IMR-90 (cell line): Measurements from ENCODE around the gene GCDH. TPM values are rescaled to one million over a fixed set of nuclear protein-coding genes. Genes with fewer than 3 reads are reported as not detected.

ENCODE experiments used
- ATAC-seq: fragments of 200-7000 bp; cut with Tn5 transposase; 2 replicates; pipeline ENCODE4 v1.9.1; 2020; ENCODE audit warnings: low read depth, mild to moderate bottlenecking, moderate library complexity
- BruUV-seq: library from RNA; stranded (reverse); fragments of 400-500 nt; replicated peaks from 2 replicates; lab custom pipeline; 2021; lab: Mats Ljungman, UMichigan
- CTCF ChIA-PET: fragments of 300-600 bp; formaldehyde crosslinking; extraction: SDS; loops from one replicate; lab custom pipeline; 2021; ENCODE audit warnings: antibody characterized with exemption; lab: Yijun Ruan, JAX
- POLR2A ChIA-PET: fragments of 300-600 bp; sonication (Branson Sonifier 250); formaldehyde crosslinking; loops from one replicate; lab custom pipeline; 2022; ENCODE audit warnings: antibody characterized with exemption; ENCODE audit not compliant: unreplicated experiment; lab: Charles Lee
- DNase-seq: peaks from one replicate; pipeline ENCODE4 v3.0.0; 2013
- H2AFZ ChIP-seq: replicated peaks from 2 replicates; pipeline ENCODE3; 2013; ENCODE audit warnings: low read length, mild to moderate bottlenecking; ENCODE audit not compliant: poor library complexity
- H2AK5ac ChIP-seq: 2 replicates; pipeline ENCODE4 v1.6.1; 2013; ENCODE audit warnings: low read depth, low read length, inconsistent platforms
- H2AK9ac ChIP-seq: replicated peaks from 2 replicates; pipeline ENCODE3; 2013; ENCODE audit warnings: mild to moderate bottlenecking, low read depth, low read length, moderate library complexity; ENCODE audit not compliant: poor library complexity
- H2BK120ac ChIP-seq: 2 replicates; pipeline ENCODE4 v1.6.1; 2013; ENCODE audit warnings: low read depth, low read length, inconsistent platforms
- H2BK15ac ChIP-seq: 3 replicates; pipeline ENCODE4 v1.6.1; 2013; ENCODE audit warnings: low read depth, low read length, inconsistent platforms
- H2BK20ac ChIP-seq: 2 replicates; pipeline ENCODE4 v1.6.1; 2013; ENCODE audit warnings: low read depth, mild to moderate bottlenecking, inconsistent platforms, low read length, moderate library complexity
- H2BK5ac ChIP-seq: 2 replicates; pipeline ENCODE4 v1.6.1; 2013; ENCODE audit warnings: mild to moderate bottlenecking, low read depth, low read length, inconsistent platforms; ENCODE audit not compliant: poor library complexity, severe bottlenecking
- H3K14ac ChIP-seq: replicated peaks from 2 replicates; pipeline ENCODE4 v1.6.1; 2013; ENCODE audit warnings: low read depth, low read length, inconsistent platforms
- H3K18ac ChIP-seq: 2 replicates; pipeline ENCODE4 v1.6.1; 2013; ENCODE audit warnings: low read depth, low read length, control low read depth
- H3K23ac ChIP-seq: 2 replicates; pipeline ENCODE4 v1.6.1; 2013; ENCODE audit warnings: low read depth, low read length, inconsistent platforms
- H3K27ac ChIP-seq: 2 replicates; pipeline ENCODE4 v1.5.1; 2013; ENCODE audit warnings: mild to moderate bottlenecking, control low read depth, low read length; ENCODE audit not compliant: insufficient read depth
- H3K27me3 ChIP-seq: 2 replicates; pipeline ENCODE4 v1.6.1; 2013; ENCODE audit warnings: low read length; ENCODE audit not compliant: control insufficient read depth, insufficient read depth
- H3K36me3 ChIP-seq: 2 replicates; pipeline ENCODE4 v1.6.1; 2013; ENCODE audit warnings: low read length, mixed read lengths; ENCODE audit not compliant: control insufficient read depth, insufficient read depth
- H3K4ac ChIP-seq: 2 replicates; pipeline ENCODE4 v1.6.1; 2013; ENCODE audit warnings: low read depth, low read length, inconsistent platforms
- H3K4me1 ChIP-seq: 2 replicates; pipeline ENCODE4 v1.6.1; 2013; ENCODE audit warnings: low read length, mixed read lengths; ENCODE audit not compliant: control insufficient read depth, insufficient read depth
- H3K4me2 ChIP-seq: 2 replicates; pipeline ENCODE4 v1.6.1; 2013; ENCODE audit warnings: low read depth, mild to moderate bottlenecking, control low read depth, low read length, moderate library complexity
- H3K4me3 ChIP-seq: 2 replicates; pipeline ENCODE4 v1.5.1; 2013; ENCODE audit warnings: low read depth, mild to moderate bottlenecking, control low read depth, low read length, moderate library complexity; ENCODE audit not compliant: insufficient read depth
- H3K56ac ChIP-seq: 2 replicates; pipeline ENCODE4 v1.6.1; 2013; ENCODE audit warnings: low read length, inconsistent platforms; ENCODE audit not compliant: insufficient read depth; ENCODE audit errors: extremely low read depth
- H3K79me1 ChIP-seq, 2 experiments: 2 replicates each; pipeline ENCODE4 v1.6.1; 2013; ENCODE audit warnings: low read length in 2 of 2, inconsistent platforms in 1 of 2, low read depth in 1 of 2
- H3K9ac ChIP-seq: 2 replicates; pipeline ENCODE4 v1.6.1; 2013; ENCODE audit warnings: low read depth, low read length, control low read depth
- H3K9me1 ChIP-seq: 2 replicates; pipeline ENCODE4 v1.6.1; 2013; ENCODE audit warnings: low read length, inconsistent platforms; ENCODE audit not compliant: insufficient read depth
- H3K9me3 ChIP-seq: 2 replicates; pipeline ENCODE4 v1.6.1; 2013; ENCODE audit warnings: low read length; ENCODE audit not compliant: control insufficient read depth, insufficient read depth
- H4K20me1 ChIP-seq: 2 replicates; pipeline ENCODE4 v1.6.1; 2013; ENCODE audit warnings: low read length, inconsistent platforms; ENCODE audit not compliant: insufficient read depth
- H4K5ac ChIP-seq: 2 replicates; pipeline ENCODE4 v1.6.1; 2013; ENCODE audit warnings: mild to moderate bottlenecking, low read depth, low read length, control low read depth
- H4K8ac ChIP-seq, 2 experiments: 2 replicates each; pipeline ENCODE4 v1.6.1; 2013; ENCODE audit warnings: low read depth in 2 of 2, low read length in 2 of 2, control low read depth in 1 of 2, inconsistent platforms in 1 of 2
- H4K91ac ChIP-seq: 2 replicates; pipeline ENCODE4 v1.6.1; 2013; ENCODE audit warnings: low read depth, low read length, inconsistent platforms; ENCODE audit not compliant: insufficient read depth
- CEBPB ChIP-seq: IDR thresholded peaks from 2 replicates; pipeline ENCODE4 v1.6.1; 2012; ENCODE audit warnings: low read depth, low read length, improper control_type of control experiment
- MAZ ChIP-seq: IDR thresholded peaks from 2 replicates; pipeline ENCODE4 v1.6.1; 2012; ENCODE audit warnings: low read depth, mild to moderate bottlenecking, low read length, improper control_type of control experiment, moderate library complexity, borderline replicate concordance
- POLR2A ChIP-seq: IDR thresholded peaks from 2 replicates; pipeline ENCODE4 v1.6.1; 2012; ENCODE audit warnings: mild to moderate bottlenecking, low read depth, low read length
- USF2 ChIP-seq: fragments of 150-350 bp; IDR thresholded peaks from 2 replicates; pipeline ENCODE4 v1.6.1; 2017; ENCODE audit warnings: mild to moderate bottlenecking, antibody characterized with exemption, low read length, low read depth
- WGBS, 2 experiments: methylation state at CpG; one replicate each; pipeline versions ENCODE4 v1.1.5 to v1.1.7; 2013; ENCODE audit warnings: missing lambda C conversion rate in 2 of 2; ENCODE audit not compliant: insufficient read length in 1 of 2; ENCODE audit errors: extremely low coverage in 2 of 2; 5-methylcytosine and 5-hydroxymethylcytosine counted together
- dilution Hi-C: fragments of 300-500 bp; cut with HindIII; formaldehyde crosslinking; loops from one replicate; pipeline ENCODE4 v1.14.3; 2018; ENCODE audit warnings: low sequenced_read_pairs; ENCODE audit not compliant: unreplicated experiment
- in situ Hi-C: fragments of 300-500 bp; cut with MboI; formaldehyde crosslinking; loops from 3 replicates; pipeline ENCODE4 v1.14.3; 2019; ENCODE audit warnings: low sequenced_read_pairs, inconsistent platforms, mixed read lengths
- intact Hi-C: fragments of 100-400 bp; cut with micrococcal nuclease; formaldehyde crosslinking; loops from 2 replicates; pipeline ENCODE4 v1.10.0; 2022
- polyA plus RNA-seq, 3 experiments: library from polyadenylated mRNA; depleted of rRNA; stranded (reverse); fragments of >200 nt; gene quantifications; 2 replicates each; pipeline ENCODE4 v1.2.3, GENCODE V29; 2012; ENCODE audit warnings: low replicate concordance in 1 of 3
- total RNA-seq: library from RNA; depleted of rRNA; stranded (reverse); fragments of >200 nt; gene quantifications from 2 replicates; pipeline ENCODE4 v1.2.3, GENCODE V29; 2012

GCDH gene
- total and polyA plus RNA-seq, 2 of the 4 experiments (the other 2 are of a cell fraction): 27.7 to 41.6 TPM

GRCh38 chr19:12945479-12946091 lies 54.6 kb downstream of the GCDH start, which contains the start of gene RAD23A (continued):
- TF ChIP-seq USF2: peak; percentile 99

GRCh38 chr19:12946092-12946721 lies 55.2 kb downstream of the GCDH start:
- no TSS peak for BruUV-seq
- H3K36me3 ChIP-seq: peaks cover 61% of the 10 kb centered on the region
- peak overlapping the region; percentile 7; the same call in 1 of the 2 replicates for H4K5ac ChIP-seq
- peak overlapping the region; percentile 83 to 91 for H4K8ac ChIP-seq
- no peaks in the 10 kb centered on the region for H3K27me3 ChIP-seq
- ChIA-PET CTCF (interaction anchor here (0.7 kb wide), 1 partner anchor 20 kb away, joined by 4 read pairs; no protein-coding TSS in a partner anchor), POLR2A (interaction anchor here (0.7 to 0.9 kb wide), 3 partner anchors 10 to 178 kb away, joined by 4 to 9 read pairs (median 6); partner anchors contain the start of gene FARSA)
- ATAC-seq (peak; percentile 89), DNase-seq (peak; percentile 80)
- peaks cover 27 to 70% of the 10 kb centered on the region in 2 experiments for H3K79me1 ChIP-seq
- H3K9me3 ChIP-seq: no peaks in the 10 kb centered on the region
- H3K4me1 ChIP-seq: peaks cover 4% of the 10 kb centered on the region
- H3K4ac ChIP-seq: peak overlapping the region; percentile 96
- dilution Hi-C loops: no loop called here
- peak overlapping the region; percentile 89 for H3K9ac ChIP-seq
- peak overlapping the region; percentile 99 for H3K14ac ChIP-seq
- peaks cover 13% of the 10 kb centered on the region; the same call in 1 of the 2 replicates for H3K9me1 ChIP-seq
- WGBS, 2 experiments: 3% methylated on average over 26 of the region's 40 CpGs; no CpG with 5 or more reads in 1 of the 2 experiments
- H2BK20ac ChIP-seq: no peak overlapping the region
- in situ Hi-C loops: no loop called here
- peaks cover 48% of the 10 kb centered on the region for H4K20me1 ChIP-seq
- peak overlapping the region; percentile 87 for H4K91ac ChIP-seq
- H3K18ac ChIP-seq: no peak overlapping the region; the same call in 1 of the 2 replicates
- peak overlapping the region; percentile 87 for H2AK5ac ChIP-seq
- intact Hi-C loops: no loop called here
- peak overlapping the region; percentile 94 for H3K23ac ChIP-seq
- peak overlapping the region; percentile 91 for H2BK5ac ChIP-seq
- peak overlapping the region; percentile 89 for H2AFZ ChIP-seq
- peak overlapping the region; percentile 97 for H3K56ac ChIP-seq
- TF ChIP-seq POLR2A: peak; percentile 68
- peak; percentile 70; the same call in 1 of the 2 replicates for TF ChIP-seq MAZ
- no peak for TF ChIP-seq CEBPB
- peak overlapping the region; percentile 60 for H3K4me3 ChIP-seq
- H3K27ac ChIP-seq: peak overlapping the region; percentile 84
- H3K4me2 ChIP-seq: peak overlapping the region; percentile 98
- H2AK9ac ChIP-seq: peak overlapping the region; percentile 97
- H2BK15ac ChIP-seq: no peak overlapping the region
- H2BK120ac ChIP-seq: 0 out of 2 replicates have a peak overlapping the region, but pooled peaks have one; percentile 1
